Right ventricle myocardium inferior (tissue), 1 donor: ENCODE results near the gene SEMA6A. TPM values are rescaled to one million over a fixed set of nuclear protein-coding genes. Genes with fewer than 3 reads are reported as not detected.

ENCODE experiments used
- ATAC-seq: fragments of 200-7000 bp; cut with Tn5 transposase; one replicate; pipeline ENCODE4 v1.9.1; 2020; ENCODE audit warnings: mild to moderate bottlenecking, moderate library complexity
- DNase-seq: peaks from one replicate; pipeline ENCODE4 v3.0.0; 2021; ENCODE audit errors: missing footprints
- intact Hi-C: fragments of 100-400 bp; cut with DNase I; formaldehyde crosslinking; loops from one replicate; pipeline ENCODE4 v1.11.0; 2022
- total RNA-seq: library from RNA; stranded (reverse); fragmentation: NEBNext Ultra II Directional; extraction: Animal tissue kit (Norgen Biotek cat#: 25700); gene quantifications from one replicate; pipeline ENCODE4 v1.2.1, GENCODE V29; 2021
- donor health status: DM: no; HTN: yes; CAD: no; lungs with severe emphysema.

SEMA6A gene
- total RNA-seq, 1 donor from 2014 or later = 7.8 TPM

GRCh38 chr5:116579144-116579543, 4.5 kb upstream of the SEMA6A start:
- DNase-seq = no peak
- intact Hi-C loops = loop anchor here (5.0 to 10.0 kb wide), 5 partner anchors 156 to 553 kb away; no protein-coding TSS in a partner anchor
- ATAC-seq = no peak

GRCh38 chr5:116578676-116579075, 4.1 kb upstream of the SEMA6A start:
- ATAC-seq (no peak), DNase-seq (no peak)
- intact Hi-C loops = loop anchor here (5.0 to 10.0 kb wide), 5 partner anchors 156 to 554 kb away; no protein-coding TSS in a partner anchor

GRCh38 chr5:116577064-116577788, 2.6 kb upstream of the SEMA6A start:
- no peak for ATAC-seq
- no peak for DNase-seq
- intact Hi-C loops = loop anchor here (5.0 to 10.0 kb wide), 5 partner anchors 158 to 555 kb away; no protein-coding TSS in a partner anchor

- intact Hi-C loops = loop anchor here (1.0 to 10.0 kb wide), 6 partner anchors 159 to 556 kb away; no protein-coding TSS in a partner anchor
- DNase-seq (peak; percentile 77), ATAC-seq (peak; percentile 74)
Observed at GRCh38 chr5:116576053-116576713, 1.6 kb upstream of the SEMA6A start.

- intact Hi-C loops = loop anchor here (1.0 to 10.0 kb wide), 6 partner anchors 159 to 557 kb away; no protein-coding TSS in a partner anchor
- no peak for DNase-seq
- ATAC-seq = no peak
Observed at GRCh38 chr5:116575326-116576052, 866 bp upstream of the SEMA6A start.

GRCh38 chr5:116573702-116574366, 789 bp downstream of the SEMA6A start:
- intact Hi-C loops = loop anchor here (10.0 kb wide), 4 partner anchors 161 to 439 kb away; no protein-coding TSS in a partner anchor
- DNase-seq (peak; percentile 72), ATAC-seq (no peak)

- ATAC-seq (no peak), DNase-seq (no peak)
- intact Hi-C loops = loop anchor here (10.0 kb wide), 4 partner anchors 162 to 438 kb away; no protein-coding TSS in a partner anchor
Observed at GRCh38 chr5:116573279-116573701, 1.3 kb downstream of the SEMA6A start.

- DNase-seq (peak; percentile 65), ATAC-seq (no peak)
- intact Hi-C loops = loop anchor here (10.0 kb wide), 4 partner anchors 162 to 438 kb away; no protein-coding TSS in a partner anchor
Observed at GRCh38 chr5:116572350-116573278, 2.0 kb downstream of the SEMA6A start.

- DNase-seq (no peak), ATAC-seq (no peak)
- intact Hi-C loops = loop anchor here (10.0 kb wide), 4 partner anchors 163 to 437 kb away; no protein-coding TSS in a partner anchor
Observed at GRCh38 chr5:116571568-116572349, 2.9 kb downstream of the SEMA6A start.

GRCh38 chr5:116569999-116570398, 4.6 kb downstream of the SEMA6A start:
- intact Hi-C loops = loop anchor here (10.0 kb wide), 4 partner anchors 165 to 435 kb away; no protein-coding TSS in a partner anchor
- DNase-seq = no peak
- no peak for ATAC-seq

GRCh38 chr5:116567106-116567505, 7.5 kb downstream of the SEMA6A start:
- intact Hi-C loops = no loop called here
- DNase-seq (no peak), ATAC-seq (no peak)

- ATAC-seq = no peak
- intact Hi-C loops = no loop called here
- no peak for DNase-seq
Observed at GRCh38 chr5:116566251-116566650, 8.4 kb downstream of the SEMA6A start.

GRCh38 chr5:116564756-116565490, 9.7 kb downstream of the SEMA6A start:
- DNase-seq (no peak), ATAC-seq (no peak)
- intact Hi-C loops = no loop called here

GRCh38 chr5:116564312-116564711, 10.3 kb downstream of the SEMA6A start:
- intact Hi-C loops = no loop called here

GRCh38 chr5:116563736-116564308, 10.8 kb downstream of the SEMA6A start:
- no peak for ATAC-seq
- DNase-seq = no peak
- intact Hi-C loops = no loop called here

More at GRCh38 chr5:116564312-116564711, 10.3 kb downstream of the SEMA6A start:
- DNase-seq = no peak
- ATAC-seq = no peak

GRCh38 chr5:116562669-116563068, 12.0 kb downstream of the SEMA6A start:
- no peak for DNase-seq
- intact Hi-C loops = no loop called here
- ATAC-seq = no peak
